SK-N-SH (cell line): ENCODE measurements around the gene ARF1. TPM values are rescaled to one million over a fixed set of nuclear protein-coding genes. Genes with fewer than 3 reads are reported as not detected.

Experiments
- CTCF ChIA-PET: fragments of 300-600, 350-600 bp; formaldehyde crosslinking; extraction: SDS; loops from one replicate; lab custom pipeline; 2021; lab: Yijun Ruan, JAX
- POLR2A ChIA-PET: fragments of 350-600 bp; sonication (Branson Sonifier 250); formaldehyde crosslinking; extraction: SDS; loops from one replicate; lab custom pipeline; 2020; ENCODE audit warnings: antibody characterized with exemption, inconsistent platforms; lab: Yijun Ruan, JAX
- DNase-seq: peaks from one replicate; pipeline ENCODE4 v3.0.0; 2012
- H2AFZ ChIP-seq: fragments of 200-600 bp; sonication (generic); 2 replicates; pipeline ENCODE4 v1.8.1; 2016; ENCODE audit warnings: antibody characterized with exemption, mild to moderate bottlenecking, low read depth
- H3F3A ChIP-seq: fragments of 200-600 bp; sonication (generic); replicated peaks from 2 replicates; pipeline ENCODE3; 2016; ENCODE audit warnings: antibody characterized with exemption, mild to moderate bottlenecking; ENCODE audit not compliant: insufficient read depth
- H3K27ac ChIP-seq, 2 experiments: fragments of 200-500 bp in 1 of 2; fragments of 200-600 bp in 1 of 2; sonication (Bioruptor generic) in 1 of 2; sonication (generic), shearing (Covaris generic) in 1 of 2; 2 replicates each; pipeline versions ENCODE4 v1.5.1 to v1.6.1; 2014 to 2016; ENCODE audit warnings: low read depth in 2 of 2, inconsistent platforms in 1 of 2, low read length in 1 of 2, mild to moderate bottlenecking in 1 of 2, mixed read lengths in 1 of 2
- H3K27me3 ChIP-seq: fragments of 200-600 bp; sonication (generic), shearing (Covaris generic); 2 replicates; pipeline ENCODE4 v1.6.1; 2016; ENCODE audit warnings: mixed run types; ENCODE audit not compliant: insufficient read depth
- H3K36me3 ChIP-seq, 2 experiments: fragments of 200-500 bp in 1 of 2; fragments of 200-600 bp in 1 of 2; sonication (Bioruptor generic) in 1 of 2; sonication (generic) in 1 of 2; replicated peaks in 1 of 2; 2 replicates each; pipeline versions ENCODE3 to v1.5.1; 2014 to 2016; ENCODE audit warnings: low read length in 1 of 2, mild to moderate bottlenecking in 1 of 2; ENCODE audit not compliant: insufficient read depth in 2 of 2, control insufficient read depth in 1 of 2
- H3K4me1 ChIP-seq, 2 experiments: fragments of 200-500 bp in 1 of 2; fragments of 200-600 bp in 1 of 2; sonication (Bioruptor generic) in 1 of 2; sonication (generic), shearing (Covaris generic) in 1 of 2; 2 replicates each; pipeline versions ENCODE4 v1.5.1 to v1.6.1; 2014 to 2016; ENCODE audit warnings: low read depth in 1 of 2, low read length in 1 of 2, mixed run types in 1 of 2; ENCODE audit not compliant: insufficient read depth in 2 of 2, control insufficient read depth in 1 of 2
- H3K4me2 ChIP-seq: fragments of 200-600 bp; sonication (generic), shearing (Covaris generic); 2 replicates; pipeline ENCODE4 v1.6.1; 2017; ENCODE audit warnings: mixed run types
- H3K4me3 ChIP-seq, 2 experiments: fragments of 200-500 bp in 1 of 2; fragments of 200-600 bp in 1 of 2; sonication (Bioruptor generic) in 1 of 2; sonication (generic), shearing (Covaris generic) in 1 of 2; 2 replicates each; pipeline versions ENCODE4 v1.5.1 to v1.8.1; 2014 to 2016; ENCODE audit warnings: low read depth in 2 of 2, inconsistent platforms in 1 of 2, low read length in 1 of 2, mild to moderate bottlenecking in 1 of 2, mixed read lengths in 1 of 2, moderate library complexity in 1 of 2
- H3K79me2 ChIP-seq: fragments of 200-600 bp; sonication (generic); 2 replicates; pipeline ENCODE4 v1.8.1; 2017; ENCODE audit warnings: mild to moderate bottlenecking; ENCODE audit not compliant: insufficient read depth
- H3K9ac ChIP-seq: fragments of 200-600 bp; sonication (generic); 2 replicates; pipeline ENCODE4 v1.6.1; 2017; ENCODE audit warnings: mixed run types
- H3K9me2 ChIP-seq: fragments of 200-600 bp; sonication (generic); 2 replicates; pipeline ENCODE4 v1.6.1; 2017; ENCODE audit warnings: mixed run types
- H3K9me3 ChIP-seq: fragments of 200-600 bp; sonication (generic); 2 replicates; pipeline ENCODE4 v1.6.1; 2017; ENCODE audit warnings: mixed run types, mild to moderate bottlenecking, moderate library complexity
- H4K20me1 ChIP-seq: fragments of 200-600 bp; sonication (generic); 2 replicates; pipeline ENCODE4 v1.6.1; 2017; ENCODE audit warnings: mild to moderate bottlenecking, mixed run types; ENCODE audit not compliant: insufficient read depth
- EP300 ChIP-seq, 2 experiments: IDR thresholded peaks; 2 replicates each; pipeline versions ENCODE4 v1.4.0 to v1.6.1; 2012; ENCODE audit warnings: borderline replicate concordance in 1 of 2, low read depth in 1 of 2, low read length in 1 of 2
- EZH2phosphoT487 ChIP-seq: fragments of 200-600 bp; sonication (generic); IDR thresholded peaks from 2 replicates; pipeline ENCODE4 v1.6.1; 2017; ENCODE audit warnings: low read depth, mixed run types, mild to moderate bottlenecking, antibody characterized with exemption, moderate library complexity, borderline replicate concordance
- FOXJ3 ChIP-seq: sonication (generic); formaldehyde crosslinking; IDR thresholded peaks from 2 replicates; pipeline ENCODE4 v1.5.1; 2020; ENCODE audit warnings: mild to moderate bottlenecking, missing genetic modification reagents
- FOXM1 ChIP-seq: IDR thresholded peaks from 2 replicates; pipeline ENCODE4 v1.4.0; 2012; ENCODE audit warnings: low read depth, mild to moderate bottlenecking
- GABPA ChIP-seq: IDR thresholded peaks from 2 replicates; pipeline ENCODE4 v1.4.0; 2012; ENCODE audit warnings: low read depth, mild to moderate bottlenecking
- GATA2 ChIP-seq: sonication (generic); formaldehyde crosslinking; IDR thresholded peaks from 2 replicates; pipeline ENCODE4 v1.5.0; 2020; ENCODE audit warnings: mild to moderate bottlenecking, missing genetic modification reagents
- JUND ChIP-seq: IDR thresholded peaks from 2 replicates; pipeline ENCODE4 v1.4.0; 2012
- NRF1 ChIP-seq: IDR thresholded peaks from 2 replicates; pipeline ENCODE4 v1.6.1; 2012; ENCODE audit warnings: low read depth, mild to moderate bottlenecking, low read length
- POLR2AphosphoS5 ChIP-seq: IDR thresholded peaks from 2 replicates; pipeline ENCODE4 v1.6.1; 2012; ENCODE audit warnings: low read depth, low read length
- RAD21 ChIP-seq: IDR thresholded peaks from 2 replicates; pipeline ENCODE4 v1.6.1; 2012; ENCODE audit warnings: mild to moderate bottlenecking, low read length
- RXRA ChIP-seq: IDR thresholded peaks from 2 replicates; pipeline ENCODE4 v1.4.0; 2012; ENCODE audit warnings: low read depth, mild to moderate bottlenecking, borderline replicate concordance
- SIN3A ChIP-seq: IDR thresholded peaks from 2 replicates; pipeline ENCODE4 v1.6.1; 2012; ENCODE audit warnings: low read depth, mild to moderate bottlenecking, low read length, moderate library complexity, borderline replicate concordance
- SMC3 ChIP-seq: IDR thresholded peaks from 2 replicates; pipeline ENCODE4 v1.6.1; 2012; ENCODE audit warnings: low read depth, low read length, improper control_type of control experiment
- TAF1 ChIP-seq: IDR thresholded peaks from 2 replicates; pipeline ENCODE4 v1.6.1; 2012; ENCODE audit warnings: low read depth, mild to moderate bottlenecking, low read length, moderate library complexity, borderline replicate concordance
- TCF12 ChIP-seq: IDR thresholded peaks from 2 replicates; pipeline ENCODE4 v1.4.0; 2012
- TEAD4 ChIP-seq: IDR thresholded peaks from 2 replicates; pipeline ENCODE4 v1.4.0; 2012; ENCODE audit warnings: mild to moderate bottlenecking, borderline replicate concordance; ENCODE audit not compliant: insufficient read depth
- WGBS: methylation state at CpG from one replicate; pipeline ENCODE4 v1.1.6; 2017; ENCODE audit warnings: low lambda C conversion rate; 5-methylcytosine and 5-hydroxymethylcytosine counted together
- polyA plus RNA-seq, 3 experiments: library from polyadenylated mRNA; depleted of rRNA; stranded (reverse); fragments of >200 nt; gene quantifications; 2 replicates each; pipeline ENCODE4 v1.2.3, GENCODE V29; 2012
- TF ChIP-seq, protein P1 (sequence below): IDR thresholded peaks from 2 replicates; pipeline ENCODE4 v1.4.0; 2012; ENCODE audit warnings: low read depth, borderline replicate concordance
- TF ChIP-seq, protein P2 (sequence below): IDR thresholded peaks from 2 replicates; pipeline ENCODE4 v1.4.0; 2012; ENCODE audit warnings: low read depth
- TF ChIP-seq, protein P3 (sequence below): IDR thresholded peaks from 2 replicates; pipeline ENCODE4 v1.6.1; 2012; ENCODE audit warnings: mild to moderate bottlenecking, low read depth, low read length, moderate library complexity
- TF ChIP-seq, protein P4 (sequence below): fragments of 150-350 bp; IDR thresholded peaks from 2 replicates; pipeline ENCODE4 v1.6.1; 2016; ENCODE audit warnings: mild to moderate bottlenecking, low read depth, low read length
- TF ChIP-seq, protein P5 (sequence below): IDR thresholded peaks from 2 replicates; pipeline ENCODE4 v1.4.0; 2012; ENCODE audit warnings: low read depth, borderline replicate concordance

ARF1 gene
- polyA plus RNA-seq, 1 of the 3 experiments (the other 2 are of a cell fraction), result 713 TPM

DNA sequence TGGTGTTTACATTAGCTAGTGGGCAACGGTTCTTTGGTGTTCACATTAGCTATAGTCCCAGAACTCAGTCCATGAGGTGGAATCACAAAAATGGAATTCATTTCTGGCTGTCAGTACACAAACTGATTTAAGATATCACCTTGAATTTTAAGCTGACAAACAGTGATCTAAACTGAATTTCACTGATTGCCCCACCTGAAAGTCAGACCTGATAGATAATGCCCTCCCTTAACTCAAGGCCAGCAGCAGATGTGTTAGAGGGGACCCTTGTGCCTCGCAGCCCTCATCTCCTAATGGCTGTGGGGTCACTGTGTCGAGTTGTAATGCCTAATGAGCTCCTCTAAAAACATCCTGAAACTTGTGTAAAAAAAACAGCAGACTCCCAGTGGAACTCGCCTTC is 8.6 kb downstream of the ARF1 start (continued):
- TF ChIP-seq, protein P1, sequence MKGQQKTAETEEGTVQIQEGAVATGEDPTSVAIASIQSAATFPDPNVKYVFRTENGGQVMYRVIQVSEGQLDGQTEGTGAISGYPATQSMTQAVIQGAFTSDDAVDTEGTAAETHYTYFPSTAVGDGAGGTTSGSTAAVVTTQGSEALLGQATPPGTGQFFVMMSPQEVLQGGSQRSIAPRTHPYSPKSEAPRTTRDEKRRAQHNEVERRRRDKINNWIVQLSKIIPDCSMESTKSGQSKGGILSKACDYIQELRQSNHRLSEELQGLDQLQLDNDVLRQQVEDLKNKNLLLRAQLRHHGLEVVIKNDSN, result no peak
- TF ChIP-seq RAD21, result no peak

DNA sequence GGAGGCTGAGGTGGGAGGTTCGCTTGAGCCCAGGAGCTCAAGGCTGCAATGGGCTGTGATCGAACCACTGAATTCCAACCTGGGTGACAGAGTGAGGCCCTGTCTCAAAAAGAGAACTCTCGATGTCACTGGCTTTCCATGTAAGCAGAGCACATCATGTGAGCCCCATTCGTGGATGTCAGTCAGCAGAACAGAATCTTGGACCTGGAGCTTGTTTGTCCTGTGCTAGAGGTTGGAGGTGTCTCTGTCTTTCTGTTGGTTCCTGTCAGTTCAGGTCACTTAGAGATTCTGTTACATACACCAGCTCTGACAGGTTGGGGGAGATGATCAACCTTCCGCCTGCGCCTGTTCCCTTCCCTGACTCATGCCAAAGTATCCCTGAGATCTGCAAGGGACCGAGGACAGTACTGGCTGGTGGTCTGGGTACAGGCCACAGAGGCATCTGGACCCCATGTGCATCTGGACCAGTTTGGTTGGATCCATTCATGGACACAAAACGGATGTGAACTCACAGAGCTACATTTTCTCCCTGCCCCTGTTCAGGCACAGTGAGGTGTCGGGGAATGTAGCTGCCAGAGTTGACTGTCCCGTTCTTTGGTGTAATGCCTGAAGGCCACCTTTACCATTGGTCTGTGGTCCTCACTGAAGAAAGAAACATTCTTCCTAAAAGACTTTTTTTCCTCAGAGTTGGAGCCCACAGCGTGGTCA is 10.0 kb downstream of the ARF1 start:
- Histone ChIP-seq H3K27ac (no peak overlapping the region), H3K4me3 (no peak overlapping the region), H3K9me2 (no peaks in the 10 kb centered on the region), H3F3A (peaks cover 3% of the 10 kb centered on the region), H3K36me3 (peaks cover 36 to 47% of the 10 kb centered on the region in 2 experiments), H4K20me1 (peaks cover 100% of the 10 kb centered on the region), H3K4me1 (peaks cover 5 to 11% of the 10 kb centered on the region in 2 experiments; a peak in 2 of 4 replicates), H3K9ac (no peak overlapping the region), H3K27me3 (no peaks in the 10 kb centered on the region), H3K9me3 (no peaks in the 10 kb centered on the region), H3K79me2 (peaks cover 100% of the 10 kb centered on the region), H3K4me2 (no peak overlapping the region), H2AFZ (no peak overlapping the region)
- 92% methylated on average over 9 of the region's 11 CpGs for WGBS
- TF ChIP-seq GABPA (no peak), EZH2phosphoT487 (no peak), TAF1 (no peak), NRF1 (no peak), SIN3A (no peak), FOXJ3 (CRISPR knock-in tag) (no peak), TCF12 (no peak), SMC3 (no peak), POLR2AphosphoS5 (no peak), GATA2 (CRISPR knock-in tag) (no peak), JUND (no peak), TEAD4 (no peak), EP300 (IDR thresholded peaks at IDR 0.05; ENCODE audit: borderline replicate concordance in 1 of 2, low read depth in 1 of 2, low read length in 1 of 2) (no peak), RXRA (no peak), FOXM1 (no peak)
- TF ChIP-seq, protein P2, sequence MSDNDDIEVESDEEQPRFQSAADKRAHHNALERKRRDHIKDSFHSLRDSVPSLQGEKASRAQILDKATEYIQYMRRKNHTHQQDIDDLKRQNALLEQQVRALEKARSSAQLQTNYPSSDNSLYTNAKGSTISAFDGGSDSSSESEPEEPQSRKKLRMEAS, result no peak
- TF ChIP-seq, protein P3, sequence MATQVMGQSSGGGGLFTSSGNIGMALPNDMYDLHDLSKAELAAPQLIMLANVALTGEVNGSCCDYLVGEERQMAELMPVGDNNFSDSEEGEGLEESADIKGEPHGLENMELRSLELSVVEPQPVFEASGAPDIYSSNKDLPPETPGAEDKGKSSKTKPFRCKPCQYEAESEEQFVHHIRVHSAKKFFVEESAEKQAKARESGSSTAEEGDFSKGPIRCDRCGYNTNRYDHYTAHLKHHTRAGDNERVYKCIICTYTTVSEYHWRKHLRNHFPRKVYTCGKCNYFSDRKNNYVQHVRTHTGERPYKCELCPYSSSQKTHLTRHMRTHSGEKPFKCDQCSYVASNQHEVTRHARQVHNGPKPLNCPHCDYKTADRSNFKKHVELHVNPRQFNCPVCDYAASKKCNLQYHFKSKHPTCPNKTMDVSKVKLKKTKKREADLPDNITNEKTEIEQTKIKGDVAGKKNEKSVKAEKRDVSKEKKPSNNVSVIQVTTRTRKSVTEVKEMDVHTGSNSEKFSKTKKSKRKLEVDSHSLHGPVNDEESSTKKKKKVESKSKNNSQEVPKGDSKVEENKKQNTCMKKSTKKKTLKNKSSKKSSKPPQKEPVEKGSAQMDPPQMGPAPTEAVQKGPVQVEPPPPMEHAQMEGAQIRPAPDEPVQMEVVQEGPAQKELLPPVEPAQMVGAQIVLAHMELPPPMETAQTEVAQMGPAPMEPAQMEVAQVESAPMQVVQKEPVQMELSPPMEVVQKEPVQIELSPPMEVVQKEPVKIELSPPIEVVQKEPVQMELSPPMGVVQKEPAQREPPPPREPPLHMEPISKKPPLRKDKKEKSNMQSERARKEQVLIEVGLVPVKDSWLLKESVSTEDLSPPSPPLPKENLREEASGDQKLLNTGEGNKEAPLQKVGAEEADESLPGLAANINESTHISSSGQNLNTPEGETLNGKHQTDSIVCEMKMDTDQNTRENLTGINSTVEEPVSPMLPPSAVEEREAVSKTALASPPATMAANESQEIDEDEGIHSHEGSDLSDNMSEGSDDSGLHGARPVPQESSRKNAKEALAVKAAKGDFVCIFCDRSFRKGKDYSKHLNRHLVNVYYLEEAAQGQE, result no peak
- TF ChIP-seq, protein P4, sequence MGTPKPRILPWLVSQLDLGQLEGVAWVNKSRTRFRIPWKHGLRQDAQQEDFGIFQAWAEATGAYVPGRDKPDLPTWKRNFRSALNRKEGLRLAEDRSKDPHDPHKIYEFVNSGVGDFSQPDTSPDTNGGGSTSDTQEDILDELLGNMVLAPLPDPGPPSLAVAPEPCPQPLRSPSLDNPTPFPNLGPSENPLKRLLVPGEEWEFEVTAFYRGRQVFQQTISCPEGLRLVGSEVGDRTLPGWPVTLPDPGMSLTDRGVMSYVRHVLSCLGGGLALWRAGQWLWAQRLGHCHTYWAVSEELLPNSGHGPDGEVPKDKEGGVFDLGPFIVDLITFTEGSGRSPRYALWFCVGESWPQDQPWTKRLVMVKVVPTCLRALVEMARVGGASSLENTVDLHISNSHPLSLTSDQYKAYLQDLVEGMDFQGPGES, result no peak
- TF ChIP-seq, protein P5, sequence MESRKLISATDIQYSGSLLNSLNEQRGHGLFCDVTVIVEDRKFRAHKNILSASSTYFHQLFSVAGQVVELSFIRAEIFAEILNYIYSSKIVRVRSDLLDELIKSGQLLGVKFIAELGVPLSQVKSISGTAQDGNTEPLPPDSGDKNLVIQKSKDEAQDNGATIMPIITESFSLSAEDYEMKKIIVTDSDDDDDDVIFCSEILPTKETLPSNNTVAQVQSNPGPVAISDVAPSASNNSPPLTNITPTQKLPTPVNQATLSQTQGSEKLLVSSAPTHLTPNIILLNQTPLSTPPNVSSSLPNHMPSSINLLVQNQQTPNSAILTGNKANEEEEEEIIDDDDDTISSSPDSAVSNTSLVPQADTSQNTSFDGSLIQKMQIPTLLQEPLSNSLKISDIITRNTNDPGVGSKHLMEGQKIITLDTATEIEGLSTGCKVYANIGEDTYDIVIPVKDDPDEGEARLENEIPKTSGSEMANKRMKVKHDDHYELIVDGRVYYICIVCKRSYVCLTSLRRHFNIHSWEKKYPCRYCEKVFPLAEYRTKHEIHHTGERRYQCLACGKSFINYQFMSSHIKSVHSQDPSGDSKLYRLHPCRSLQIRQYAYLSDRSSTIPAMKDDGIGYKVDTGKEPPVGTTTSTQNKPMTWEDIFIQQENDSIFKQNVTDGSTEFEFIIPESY, result no peak
- DNase-seq, result no peak
- ChIA-PET CTCF (interaction anchor here (1.1 kb wide), 1 partner anchor 88 kb away, joined by 3 read pairs; no protein-coding TSS in a partner anchor), POLR2A (no interaction called here)
